HG03457 (cell line): Measurements from ENCODE around the gene SLC4A8.

ENCODE experiments used
- ATAC-seq: cut with Tn5 transposase; IDR thresholded peaks from one replicate; pipeline ENCODE4 v1.9.1; 2021; ENCODE audit warnings: moderate number of reproducible peaks; ENCODE audit not compliant: unreplicated experiment

Gene SLC4A8

GRCh38 chr12:51395283-51396230, 29.1 kb upstream of the SLC4A8 start:
- ATAC-seq, result no peak

GRCh38 chr12:51397670-51398069, 27.0 kb upstream of the SLC4A8 start:
- ATAC-seq, result no peak

- no peak for ATAC-seq
These were observed 24.7 kb upstream of the SLC4A8 start for GRCh38 chr12:51399891-51400290.

- no peak for ATAC-seq
These were observed 23.6 kb upstream of the SLC4A8 start for GRCh38 chr12:51401020-51401419.

- no peak for ATAC-seq
These were observed 23.1 kb upstream of the SLC4A8 start for GRCh38 chr12:51401486-51401885.

- no peak for ATAC-seq
These were observed 22.7 kb upstream of the SLC4A8 start for GRCh38 chr12:51401900-51402299.

- ATAC-seq, result no peak
These were observed 21.5 kb upstream of the SLC4A8 start for GRCh38 chr12:51403159-51403558.

GRCh38 chr12:51403681-51404136, 20.9 kb upstream of the SLC4A8 start:
- no peak for ATAC-seq

GRCh38 chr12:51404627-51405026, 20.0 kb upstream of the SLC4A8 start:
- no peak for ATAC-seq

GRCh38 chr12:51405801-51406207, 18.8 kb upstream of the SLC4A8 start:
- ATAC-seq, result no peak

- ATAC-seq, result no peak
These were observed 18.3 kb upstream of the SLC4A8 start for GRCh38 chr12:51406290-51406689.

- no peak for ATAC-seq
These were observed 17.8 kb upstream of the SLC4A8 start for GRCh38 chr12:51406859-51407258.

- ATAC-seq, result no peak
These were observed 17.0 kb upstream of the SLC4A8 start for GRCh38 chr12:51407604-51408003.

- no peak for ATAC-seq
These were observed 14.8 kb upstream of the SLC4A8 start for GRCh38 chr12:51409846-51410245.

- ATAC-seq, result no peak
These were observed 11.5 kb upstream of the SLC4A8 start for GRCh38 chr12:51413149-51413548.

GRCh38 chr12:51413791-51414190, 10.8 kb upstream of the SLC4A8 start:
- ATAC-seq, result no peak

GRCh38 chr12:51415931-51416330, 8.7 kb upstream of the SLC4A8 start:
- ATAC-seq, result no peak

GRCh38 chr12:51417826-51418225, 6.8 kb upstream of the SLC4A8 start:
- no peak for ATAC-seq

GRCh38 chr12:51419425-51420193, 5.0 kb upstream of the SLC4A8 start:
- no peak for ATAC-seq

GRCh38 chr12:51421266-51421884, 3.3 kb upstream of the SLC4A8 start:
- no peak for ATAC-seq

- ATAC-seq, result no peak
These were observed 453 bp upstream of the SLC4A8 start for GRCh38 chr12:51424094-51424661.
